K562 (cell line): Measurements from ENCODE around the gene AADAC. TPM values are rescaled to one million over a fixed set of nuclear protein-coding genes. Genes with fewer than 3 reads are reported as not detected.
A peak's percentile ranks its signal among the peaks of the same experiment; 100 is the strongest.

Experiments used
- ATAC-seq: fragments of 200-7000 bp; cut with Tn5 transposase; 3 replicates; pipeline ENCODE4 v1.9.1; 2020; ENCODE audit warnings: moderate library complexity
- BruUV-seq: library from RNA; stranded (reverse); fragments of 400-500 nt; replicated peaks from 2 replicates; lab custom pipeline; 2021; lab: Mats Ljungman, UMichigan
- CTCF ChIA-PET: fragments of 300-600 bp; formaldehyde crosslinking; extraction: SDS; loops from one replicate; lab custom pipeline; 2021; ENCODE audit warnings: low intra/inter-chr PET ratio; lab: Yijun Ruan, JAX
- POLR2A ChIA-PET: fragments of 300-600, 350-650 bp; sonication (Branson Sonifier 250); formaldehyde crosslinking; extraction: SDS; loops from one replicate; lab custom pipeline; 2021; ENCODE audit warnings: antibody characterized with exemption, inconsistent platforms; lab: Yijun Ruan, JAX
- DNase-seq, 4 experiments: peaks; one replicate each; pipeline versions ENCODE4 v3.0.0 to v3.0.0-alpha.2; 2011 to 2018; ENCODE audit warnings: low spot score in 3 of 4, mixed read lengths in 3 of 4; ENCODE audit errors: extremely low read depth in 1 of 4
- FAIRE-seq: peaks from 2 replicates; lab custom pipeline; 2011; peaks lifted over from hg19 to GRCh38; lab: Jason Lieb, UNC
- H2AFZ ChIP-seq: 2 replicates; pipeline ENCODE4 v1.6.0; 2011; ENCODE audit warnings: low read depth, low read length, control low read depth, inconsistent platforms
- H3K27ac ChIP-seq: fragments of 200-600 bp; 3 replicates; pipeline ENCODE4 v1.8.0; 2011; ENCODE audit warnings: low read depth, mild to moderate bottlenecking, control low read depth, inconsistent platforms, low read length, moderate library complexity, mixed read lengths; ENCODE audit errors: extremely low read depth
- H3K27me3 ChIP-seq, 2 experiments: fragments of 300-600 bp in 1 of 2; 2 replicates in 1 of 2; 3 replicates in 1 of 2; pipeline versions ENCODE4 v1.6.0 to v1.8.0; 2011; ENCODE audit warnings: inconsistent platforms in 2 of 2, low read length in 2 of 2, mild to moderate bottlenecking in 1 of 2, mixed read lengths in 1 of 2, moderate library complexity in 1 of 2; ENCODE audit not compliant: control insufficient read depth in 2 of 2, insufficient read depth in 2 of 2
- H3K36me3 ChIP-seq: fragments of 300-600 bp; 3 replicates; pipeline ENCODE4 v1.8.0; 2011; ENCODE audit warnings: mild to moderate bottlenecking, low read length, inconsistent platforms; ENCODE audit not compliant: control insufficient read depth, insufficient read depth
- H3K4me1 ChIP-seq, 2 experiments: fragments of 200-600 bp in 1 of 2; replicated peaks in 1 of 2; 2 replicates in 1 of 2; 3 replicates in 1 of 2; pipeline versions ENCODE4 v1.5.1 to v1.8.0; 2011; ENCODE audit warnings: inconsistent platforms in 2 of 2, low read length in 2 of 2, mild to moderate bottlenecking in 1 of 2, mixed read lengths in 1 of 2, moderate library complexity in 1 of 2; ENCODE audit not compliant: control insufficient read depth in 2 of 2, insufficient read depth in 2 of 2
- H3K4me2 ChIP-seq: 2 replicates; pipeline ENCODE4 v1.6.1; 2011; ENCODE audit warnings: low read length, control low read depth, inconsistent platforms, mixed read lengths; ENCODE audit not compliant: insufficient read depth
- H3K4me3 ChIP-seq: fragments of 200-600 bp; sonication (generic), shearing (Covaris generic); 2 replicates; pipeline ENCODE4 v1.5.1; 2016; ENCODE audit warnings: control low read depth, inconsistent platforms
- H3K79me2 ChIP-seq: fragments of 200-600 bp; 3 replicates; pipeline ENCODE4 v1.8.0; 2011; ENCODE audit warnings: low read length, inconsistent platforms; ENCODE audit not compliant: control insufficient read depth, insufficient read depth
- H3K9ac ChIP-seq, 2 experiments: 2 replicates each; pipeline versions ENCODE4 v1.6.0 to v1.6.1; 2011; ENCODE audit warnings: low read depth in 2 of 2, low read length in 2 of 2, control low read depth in 1 of 2, inconsistent platforms in 1 of 2, mild to moderate bottlenecking in 1 of 2, mixed read lengths in 1 of 2; ENCODE audit not compliant: insufficient read depth in 1 of 2
- H3K9me1 ChIP-seq: one replicate; pipeline ENCODE4 v1.6.0; 2011; ENCODE audit warnings: inconsistent platforms, mild to moderate bottlenecking, low read length, moderate library complexity; ENCODE audit not compliant: control insufficient read depth, insufficient read depth
- H3K9me3 ChIP-seq: replicated peaks from 2 replicates; pipeline ENCODE4 v1.5.1; 2011; ENCODE audit warnings: low read depth, low read length, inconsistent platforms; ENCODE audit not compliant: control insufficient read depth, insufficient read depth
- H4K20me1 ChIP-seq: replicated peaks from 2 replicates; pipeline ENCODE4 v1.6.1; 2011; ENCODE audit warnings: low read length, inconsistent platforms, mixed read lengths; ENCODE audit not compliant: control insufficient read depth, insufficient read depth
- DACH1 ChIP-seq: fragments of 450-650 bp; IDR thresholded peaks from 2 replicates; pipeline ENCODE4 v1.6.1; 2018; ENCODE audit not compliant: partially characterized antibody
- ESRRB ChIP-seq: fragments of 250-450 bp; sonication (Bioruptor Pico); IDR thresholded peaks from 2 replicates; pipeline ENCODE4 v1.5.0; 2020; ENCODE audit warnings: mild to moderate bottlenecking, moderate library complexity, borderline replicate concordance
- EWSR1 ChIP-seq: fragments of 450-650 bp; IDR thresholded peaks from 2 replicates; pipeline ENCODE4 v1.6.1; 2018; ENCODE audit warnings: borderline replicate concordance, mild to moderate bottlenecking, low read depth, moderate library complexity; ENCODE audit not compliant: partially characterized antibody
- HES1 ChIP-seq: fragments of 450-650 bp; IDR thresholded peaks from 2 replicates; pipeline ENCODE4 v1.6.1; 2016; ENCODE audit warnings: low read depth, mild to moderate bottlenecking, moderate library complexity
- MAFF ChIP-seq: IDR thresholded peaks from 2 replicates; pipeline ENCODE4 v1.6.1; 2012; ENCODE audit warnings: low read length, improper control_type of control experiment
- MCM5 ChIP-seq: fragments of 450-650 bp; IDR thresholded peaks from 2 replicates; pipeline ENCODE4 v1.6.1; 2016; ENCODE audit warnings: low read depth
- NELFE ChIP-seq: IDR thresholded peaks from 2 replicates; pipeline ENCODE4 v1.6.1; 2011; ENCODE audit warnings: mild to moderate bottlenecking; ENCODE audit not compliant: insufficient read depth, insufficient read length
- PBX2 ChIP-seq, 2 experiments: IDR thresholded peaks in 1 of 2; conservative IDR thresholded peaks in 1 of 2; 2 replicates each; pipeline ENCODE4 v1.6.1; 2016; ENCODE audit warnings: low read depth in 2 of 2, mild to moderate bottlenecking in 1 of 2, missing compliant biosample characterization in 1 of 2, missing genetic modification characterization in 1 of 2, moderate library complexity in 1 of 2
- TRIM24 ChIP-seq, 2 experiments: fragments of 450-650 bp; IDR thresholded peaks; 2 replicates each; pipeline ENCODE4 v1.6.1; 2016
- ZNF24 ChIP-seq: fragments of 450-650 bp; IDR thresholded peaks from 2 replicates; pipeline ENCODE4 v1.6.1; 2016
- ZNF263 ChIP-seq: sonication (generic); formaldehyde crosslinking; IDR thresholded peaks from 2 replicates; pipeline ENCODE4 v1.8.0; 2022; ENCODE audit warnings: mild to moderate bottlenecking, missing genetic modification reagents, borderline replicate concordance
- ZNF316 ChIP-seq: fragments of 450-650 bp; IDR thresholded peaks from 2 replicates; pipeline ENCODE4 v1.6.1; 2016
- WGBS: fragments of 100-300 bp; shearing (Covaris generic); methylation state at CpG from one replicate; pipeline ENCODE4 v1.1.6; 2016; ENCODE audit warnings: low coverage, mixed read lengths; ENCODE audit not compliant: insufficient coverage; ENCODE audit errors: missing lambda C conversion rate; 5-methylcytosine and 5-hydroxymethylcytosine counted together
- in situ Hi-C: fragments of 300-500 bp; cut with MboI; formaldehyde crosslinking; loops from 4 replicates; pipeline ENCODE4 v1.15.0; 2018; ENCODE audit warnings: inconsistent platforms, mixed read lengths
- intact Hi-C: fragments of 100-400 bp; cut with micrococcal nuclease; formaldehyde crosslinking; loops from 2 replicates; pipeline ENCODE4 v1.14.2; 2022
- polyA plus RNA-seq, 8 experiments: library from polyadenylated mRNA; depleted of rRNA in 4 of 8; stranded (reverse) in 5 of 8; unstranded in 3 of 8; fragments of >200 nt; fragmentation: Nextera tagmentation in 2 of 8; fragmentation: Illumina TruSeq in 1 of 8; extraction: Ambion mirVana in 2 of 8; extraction: Trizol in 1 of 8; gene quantifications; 2 replicates each; pipeline versions ENCODE4 v1.2.1 to v1.2.3, GENCODE V29; 2011 to 2014; ENCODE audit warnings: inconsistent platforms in 1 of 8, missing spikeins in 1 of 8
- total RNA-seq, 7 experiments: library from RNA; depleted of rRNA in 6 of 7; stranded (reverse); fragments of >200 nt in 6 of 7; fragmentation: Illumina TruSeq in 2 of 7; extraction: Trizol in 2 of 7; gene quantifications; 2 replicates each; pipeline versions ENCODE4 v1.2.1 to v1.2.3, GENCODE V29; 2011 to 2021; ENCODE audit warnings: low replicate concordance in 1 of 7
- TF ChIP-seq, protein P1 (sequence below): fragments of 250-450 bp; sonication (Bioruptor Pico); IDR thresholded peaks from 2 replicates; pipeline ENCODE4 v1.8.0; 2022; ENCODE audit warnings: inconsistent platforms, mild to moderate bottlenecking, moderate library complexity, borderline replicate concordance
- TF ChIP-seq, protein P2 (sequence below): IDR thresholded peaks from 2 replicates; pipeline ENCODE4 v1.6.1; 2012; ENCODE audit warnings: low read depth, low read length, improper control_type of control experiment, borderline replicate concordance

AADAC gene
- total and polyA plus RNA-seq, 9 of the 15 experiments (the other 6 are each of a cell fraction or from before 2014, with no cell fraction given): 0.47 TPM; not detected in 8

- Histone ChIP-seq H3K27me3 (no peaks in the 10 kb centered on the region), H4K20me1 (no peaks in the 10 kb centered on the region), H3K4me2 (no peak overlapping the region), H3K4me3 (no peak overlapping the region), H3K9me3 (no peaks in the 10 kb centered on the region), H3K36me3 (no peaks in the 10 kb centered on the region), H3K9me1 (no peaks in the 10 kb centered on the region), H2AFZ (peak overlapping the region; percentile 26; the same call in 1 of the 2 replicates), H3K9ac (no peak overlapping the region), H3K27ac (no peak overlapping the region), H3K4me1 (0 out of 5 replicates have a peak, but pooled peaks cover 0 to 7% of the 10 kb centered on the region in 2 experiments), H3K79me2 (no peaks in the 10 kb centered on the region)
- no TSS peak for BruUV-seq
- ChIA-PET POLR2A (no interaction called here), CTCF (no interaction called here)
- in situ Hi-C loops (no loop called here), intact Hi-C loops (no loop called here)
- WGBS: 12% methylated on average over 4 of the region's 4 CpGs
- ATAC-seq (no peak), FAIRE-seq (no peak), DNase-seq (no peak)
- TF ChIP-seq NELFE (no peak), MAFF (0 out of 2 replicates have a peak, but pooled peaks have one; percentile 7), ESRRB (no peak), ZNF24 (no peak), DACH1 (peak; percentile 9), ZNF316 (peak; percentile 59), PBX2 (CRISPR knock-in tag; IDR thresholded peaks at IDR 0.05; ENCODE audit: low read depth) (no peak), PBX2 (tag; conservative IDR thresholded peaks at IDR 0.05; ENCODE audit: low read depth) (no peak), TRIM24 (IDR thresholded peaks at IDR 0.05) (no peak), MCM5 (no peak), ZNF263 (CRISPR knock-in tag) (no peak), EWSR1 (no peak), HES1 (no peak)
- TF ChIP-seq, protein P1, sequence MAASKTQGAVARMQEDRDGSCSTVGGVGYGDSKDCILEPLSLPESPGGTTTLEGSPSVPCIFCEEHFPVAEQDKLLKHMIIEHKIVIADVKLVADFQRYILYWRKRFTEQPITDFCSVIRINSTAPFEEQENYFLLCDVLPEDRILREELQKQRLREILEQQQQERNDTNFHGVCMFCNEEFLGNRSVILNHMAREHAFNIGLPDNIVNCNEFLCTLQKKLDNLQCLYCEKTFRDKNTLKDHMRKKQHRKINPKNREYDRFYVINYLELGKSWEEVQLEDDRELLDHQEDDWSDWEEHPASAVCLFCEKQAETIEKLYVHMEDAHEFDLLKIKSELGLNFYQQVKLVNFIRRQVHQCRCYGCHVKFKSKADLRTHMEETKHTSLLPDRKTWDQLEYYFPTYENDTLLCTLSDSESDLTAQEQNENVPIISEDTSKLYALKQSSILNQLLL (CRISPR knock-in tag): no peak
- TF ChIP-seq, protein P2, sequence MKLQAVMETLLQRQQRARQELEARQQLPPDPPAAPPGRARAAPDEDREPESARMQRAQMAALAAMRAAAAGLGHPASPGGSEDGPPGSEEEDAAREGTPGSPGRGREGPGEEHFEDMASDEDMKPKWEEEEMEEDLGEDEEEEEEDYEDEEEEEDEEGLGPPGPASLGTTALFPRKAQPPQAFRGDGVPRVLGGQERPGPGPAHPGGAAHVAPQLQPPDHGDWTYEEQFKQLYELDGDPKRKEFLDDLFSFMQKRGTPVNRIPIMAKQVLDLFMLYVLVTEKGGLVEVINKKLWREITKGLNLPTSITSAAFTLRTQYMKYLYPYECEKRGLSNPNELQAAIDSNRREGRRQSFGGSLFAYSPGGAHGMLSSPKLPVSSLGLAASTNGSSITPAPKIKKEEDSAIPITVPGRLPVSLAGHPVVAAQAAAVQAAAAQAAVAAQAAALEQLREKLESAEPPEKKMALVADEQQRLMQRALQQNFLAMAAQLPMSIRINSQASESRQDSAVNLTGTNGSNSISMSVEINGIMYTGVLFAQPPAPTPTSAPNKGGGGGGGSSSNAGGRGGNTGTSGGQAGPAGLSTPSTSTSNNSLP: no peak
Measured at GRCh38 chr3:151775314-151776258, 38.3 kb upstream of the AADAC start.
